Activated CD4-positive, alpha-beta T cell treated with anti-CD3 and anti-CD28 coated beads, Interleukin-2, Interleukin-6, amounts not matched to agents 100 ng/mL and 50 ng/mL, durations not matched to agents 16 hours and 8 hours (primary cell): ENCODE results near the gene SKI.
A peak's percentile ranks its signal among the peaks of the same experiment; 100 is the strongest.
"Not testable (repeated sequence)": the region's sequence is repeated elsewhere in the genome, so short reads cannot be mapped to it uniquely, and the experiment has no call there.

Experiments used
- DNase-seq: peaks from one replicate; pipeline ENCODE4 v3.0.0-alpha.2; 2020

Gene SKI

DNA sequence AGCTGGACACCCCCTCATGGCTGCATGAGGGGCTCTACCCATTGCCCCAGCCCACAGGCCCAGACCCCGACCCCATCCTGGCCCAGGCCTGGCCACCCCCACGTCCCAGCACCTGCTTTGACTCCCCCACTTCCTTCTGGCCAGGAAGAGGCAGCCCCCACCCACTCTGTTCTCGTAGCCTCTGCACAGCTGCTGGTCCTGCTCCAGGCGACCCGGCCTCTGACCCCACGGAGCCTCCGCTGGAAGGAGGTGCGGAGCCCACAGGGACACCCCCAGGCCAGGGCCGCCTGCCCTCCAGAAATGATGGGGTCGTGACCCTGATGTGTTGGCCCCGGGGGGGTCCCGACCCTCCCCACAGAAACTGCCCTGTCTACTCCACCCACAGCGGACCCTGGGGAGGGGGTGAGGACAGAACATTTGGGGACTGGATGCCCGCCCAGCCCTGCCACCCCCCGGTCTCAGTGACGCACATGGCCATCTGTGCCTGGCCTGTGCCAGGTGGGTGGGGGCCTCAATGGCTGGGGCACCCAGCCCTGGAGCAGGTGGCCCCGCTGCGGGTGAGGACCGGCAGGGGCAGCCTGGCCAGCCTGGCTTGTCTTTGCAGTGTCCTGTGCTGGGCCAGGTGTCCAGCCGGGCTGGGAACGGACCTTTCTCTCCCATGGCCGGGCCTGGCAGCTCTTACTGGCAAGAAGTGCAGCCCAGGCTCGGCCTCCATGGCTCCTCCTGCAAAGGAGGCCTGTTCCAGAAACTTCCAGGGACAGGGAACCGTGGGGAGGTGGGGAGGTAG, 84.6 kb downstream of the SKI start:
- DNase-seq, result no peak

DNA sequence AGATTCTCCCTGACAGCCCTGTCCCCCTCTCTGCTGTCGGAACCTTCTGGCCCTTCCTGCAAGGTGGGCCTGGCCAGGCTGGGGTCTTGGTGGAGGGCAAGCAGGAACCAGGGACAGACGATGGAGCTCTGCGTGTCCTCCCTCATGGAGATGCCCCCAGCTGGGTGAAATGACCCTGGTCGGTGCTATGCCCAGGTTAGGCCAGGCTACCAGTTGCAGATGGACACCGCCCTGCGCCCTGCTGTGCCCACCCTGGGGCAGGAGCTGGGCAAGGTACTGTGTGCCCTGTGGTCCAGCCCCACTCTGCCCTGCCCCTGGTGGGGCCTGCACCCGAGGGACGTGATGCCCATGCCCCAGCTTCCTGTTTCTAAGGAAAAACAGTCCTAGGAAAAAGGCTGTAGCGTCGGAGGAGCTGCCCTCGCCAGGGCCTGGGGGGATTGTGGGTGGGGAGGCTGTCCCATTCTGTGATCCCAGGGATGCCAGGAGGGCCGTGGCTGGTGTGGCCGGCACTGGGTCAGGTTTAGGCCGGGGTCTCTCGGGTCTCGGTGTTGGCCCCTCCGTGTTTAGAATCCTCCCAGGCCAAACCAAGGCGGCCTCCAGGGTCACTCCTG, 85.6 kb downstream of the SKI start:
- DNase-seq, result no peak

DNA sequence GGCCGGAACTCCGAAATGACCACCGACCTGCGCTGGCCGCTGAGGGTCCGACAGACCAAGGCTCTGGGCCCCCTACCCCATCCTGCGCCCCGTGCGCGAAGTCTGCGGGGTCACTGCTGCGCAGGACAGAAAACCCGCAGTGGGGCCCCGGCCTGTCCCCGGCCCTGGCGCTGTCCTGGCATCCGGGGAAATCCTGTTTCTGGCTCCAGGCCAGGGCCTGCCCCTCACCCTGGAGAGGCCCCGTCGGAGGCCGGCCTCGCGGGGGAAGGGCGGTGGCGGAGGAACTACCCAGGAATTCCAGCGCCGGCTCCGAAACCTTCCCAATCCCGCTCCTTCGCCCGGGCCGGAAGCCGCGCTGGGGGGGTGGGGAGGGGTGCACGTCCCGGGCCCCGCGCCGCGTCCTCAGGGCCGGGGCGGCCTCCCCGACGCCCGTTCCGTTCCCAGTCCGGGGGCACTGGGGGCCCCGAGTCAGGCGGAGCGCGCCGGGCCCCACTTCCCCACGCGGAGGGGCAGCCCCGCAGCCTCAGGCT, 86.2 kb downstream of the SKI start:
- DNase-seq, result no peak

DNA sequence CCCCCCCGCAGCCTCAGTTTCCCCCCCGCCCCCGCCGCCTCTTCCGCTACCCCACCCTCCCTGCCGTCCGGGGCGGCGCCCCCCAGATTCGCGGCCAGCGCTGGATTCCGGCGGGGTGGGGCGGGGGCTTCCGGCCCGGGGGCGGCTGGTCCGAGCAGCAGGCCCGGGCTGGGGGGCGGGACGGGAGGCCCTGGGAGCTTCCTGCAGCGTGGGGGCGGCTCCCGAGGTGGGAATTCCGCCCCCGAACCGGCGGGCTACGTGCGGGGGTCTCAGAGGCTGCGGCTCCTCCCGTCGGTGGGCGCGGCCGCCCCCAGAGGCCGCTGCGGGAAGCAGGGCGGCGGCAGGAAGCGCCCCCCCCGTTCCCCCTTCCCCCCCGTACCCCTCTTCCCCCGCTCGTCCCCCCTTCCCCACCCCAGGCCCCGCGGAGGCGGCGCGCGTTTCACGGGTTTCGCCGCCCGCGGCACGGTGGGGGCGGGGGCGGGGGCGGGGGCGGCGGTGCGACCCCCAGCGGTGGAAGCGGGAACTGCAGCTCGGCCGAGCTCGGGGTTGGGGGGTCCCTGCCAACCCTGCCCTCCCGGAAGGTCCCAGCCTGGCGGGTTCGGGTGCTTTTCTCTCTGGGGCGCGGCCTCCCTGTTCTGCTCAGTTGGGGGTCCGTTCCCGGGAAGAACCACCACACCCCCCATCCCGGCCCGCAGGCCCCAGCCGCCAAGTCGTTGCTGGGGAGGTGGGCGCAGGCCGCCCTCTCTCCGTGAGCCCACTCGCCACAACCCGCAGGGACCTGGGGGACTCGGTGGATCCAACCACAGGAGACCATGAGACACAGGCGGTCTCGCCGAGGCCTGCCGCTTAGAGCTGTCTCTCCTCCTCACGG, 86.9 kb downstream of the SKI start:
- DNase-seq, result peak; percentile 52

DNA sequence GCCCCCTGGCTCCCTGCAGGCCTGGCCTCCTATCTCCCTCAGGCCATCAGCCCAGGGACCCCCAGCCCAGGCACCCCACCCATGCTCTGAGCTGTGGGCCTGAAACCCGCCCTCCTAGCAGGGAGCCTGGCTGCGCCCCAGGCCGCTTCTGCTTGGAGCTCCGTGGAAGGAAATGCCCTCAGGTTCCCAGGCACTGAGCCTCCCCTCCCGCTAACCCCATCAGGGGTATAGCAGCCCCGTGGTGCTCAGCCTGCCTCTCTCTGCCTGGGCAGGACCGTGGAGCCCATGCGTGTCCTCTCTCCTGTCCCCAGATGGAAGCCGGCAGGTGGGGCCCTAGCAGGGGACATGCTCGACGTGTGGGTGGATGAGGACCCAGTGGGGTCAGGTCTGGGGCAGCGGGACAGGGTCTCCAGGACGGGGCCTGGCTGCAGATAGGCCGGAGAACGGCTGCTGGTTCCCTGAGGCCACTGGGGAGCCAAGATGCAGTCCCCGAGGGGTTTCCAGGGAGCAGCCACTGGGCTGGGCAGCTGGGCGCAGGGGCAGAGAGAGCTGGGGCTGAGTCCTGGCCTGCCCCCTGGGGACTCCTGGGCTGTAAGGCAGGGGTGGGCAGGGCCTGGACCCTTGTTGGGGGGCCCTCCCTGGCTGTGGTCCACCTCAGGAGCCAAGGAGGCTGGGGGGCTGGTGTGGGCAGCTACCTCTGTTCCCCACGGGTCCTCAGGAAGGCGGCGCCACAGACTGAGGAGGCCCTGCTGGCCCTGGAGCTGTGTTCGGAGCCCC, 87.7 kb downstream of the SKI start:
- no peak for DNase-seq

DNA sequence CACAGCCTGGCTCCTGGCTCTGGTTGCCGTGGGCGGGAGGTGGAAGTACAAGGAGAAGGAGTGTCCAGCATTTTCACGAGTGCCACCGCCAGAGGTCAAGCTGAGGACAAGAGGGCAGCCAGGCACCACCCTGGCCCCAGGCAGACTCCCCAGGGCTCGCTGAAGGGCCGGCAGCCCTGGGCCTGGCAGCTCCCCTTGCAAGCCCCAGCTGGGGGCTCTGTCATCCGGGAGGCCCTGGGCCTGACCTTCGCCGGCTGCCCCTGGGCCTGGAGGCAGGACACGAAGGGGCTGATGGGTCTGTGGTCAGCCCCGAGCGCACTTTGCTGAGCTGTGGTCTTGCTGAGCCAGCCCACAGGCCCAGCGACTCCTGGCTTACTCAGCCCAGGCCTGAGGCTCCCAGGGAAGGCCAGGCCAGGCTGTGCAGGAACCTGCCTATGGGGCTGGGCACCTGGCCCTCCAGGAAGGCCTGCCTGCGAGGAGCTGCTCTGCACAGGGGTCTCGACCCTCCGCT, 88.4 kb downstream of the SKI start:
- no peak for DNase-seq

DNA sequence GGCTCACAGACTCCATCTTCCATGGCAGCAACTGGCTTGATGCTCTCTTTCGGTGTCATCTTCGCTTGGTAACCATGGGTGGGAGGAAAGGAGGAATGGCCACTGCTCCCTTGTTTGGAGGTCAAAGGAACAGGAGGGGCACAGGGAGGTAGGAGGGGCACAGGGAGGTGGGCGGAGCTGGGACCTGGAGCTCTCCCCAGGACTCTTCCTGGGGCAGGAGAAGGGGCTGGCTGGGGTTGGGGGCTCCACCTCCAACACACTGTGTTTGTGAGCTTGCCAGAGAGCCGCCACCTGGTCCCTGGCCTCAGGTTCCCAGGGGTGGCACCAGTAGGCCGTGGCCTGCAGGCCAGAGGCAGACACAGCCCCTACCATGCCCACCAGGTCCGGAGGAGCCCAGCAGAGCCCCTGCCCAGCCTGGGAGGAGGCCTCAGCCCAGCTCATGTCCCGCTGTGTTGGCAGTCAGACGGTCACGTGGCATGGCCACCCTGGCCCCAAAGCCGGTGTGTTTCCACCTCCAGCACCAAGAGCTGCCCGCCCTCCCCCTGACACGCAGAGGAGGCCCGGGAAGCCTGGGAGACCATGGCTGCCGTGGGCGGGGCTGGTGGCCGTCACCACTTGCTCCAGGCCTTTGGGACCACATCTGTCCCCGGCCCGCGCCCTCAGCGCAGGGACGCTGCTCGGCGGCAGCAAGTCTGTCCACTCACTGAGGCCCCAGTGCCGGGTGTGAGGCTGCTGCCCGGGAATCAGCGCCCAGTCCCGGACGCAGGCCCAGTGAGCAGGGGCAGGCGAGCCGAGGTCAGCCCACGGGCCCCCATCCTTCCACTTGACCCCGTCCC, 89.3 kb downstream of the SKI start:
- DNase-seq, result no peak

DNA sequence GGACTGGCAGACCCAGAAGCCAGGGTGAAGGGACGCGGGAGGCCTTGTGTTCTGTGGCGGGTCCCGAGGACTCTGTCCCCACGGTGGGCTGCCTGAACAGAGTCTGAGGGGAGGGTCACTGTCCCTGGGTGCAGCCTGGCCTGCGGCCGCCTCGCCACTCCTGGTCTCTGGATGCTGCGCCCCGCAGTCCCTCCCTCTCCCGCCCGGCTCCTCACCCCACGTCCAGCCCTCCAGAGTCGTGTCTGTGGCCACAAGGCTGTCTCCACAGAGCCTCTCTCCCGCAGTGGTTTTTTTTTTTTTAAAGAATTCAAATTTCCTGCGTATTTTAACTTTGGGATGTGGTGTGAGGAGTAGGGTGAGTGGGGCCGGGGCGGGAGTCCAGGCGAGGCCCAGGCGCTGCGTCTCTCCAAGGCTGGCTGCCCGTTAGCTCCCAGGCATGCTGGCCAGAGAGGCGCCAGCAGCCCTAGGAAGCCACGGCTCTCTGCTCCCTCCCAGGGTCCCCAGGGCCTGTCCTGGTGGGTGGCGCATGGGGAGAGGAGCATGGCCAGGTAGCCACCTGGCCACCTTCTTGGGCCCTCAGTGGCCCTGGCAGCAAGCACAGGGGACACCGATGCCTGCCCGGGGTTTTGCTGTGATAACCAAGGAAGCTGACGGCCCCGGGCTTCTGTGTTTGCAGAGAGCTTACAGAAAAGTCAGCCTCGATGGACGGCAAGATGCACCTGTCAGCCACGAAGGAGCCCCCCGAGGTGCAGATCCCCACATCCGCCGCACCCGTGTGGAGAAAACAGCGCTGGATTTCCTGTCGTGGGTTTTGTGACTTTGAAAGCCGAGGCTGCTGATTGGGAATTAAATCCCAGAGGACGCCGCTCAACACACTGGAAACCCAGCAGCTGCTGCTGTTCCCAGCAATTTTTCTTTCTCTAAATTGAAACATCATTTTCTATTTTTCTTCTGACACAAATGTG, 90.5 kb downstream of the SKI start:
- no peak for DNase-seq

DNA sequence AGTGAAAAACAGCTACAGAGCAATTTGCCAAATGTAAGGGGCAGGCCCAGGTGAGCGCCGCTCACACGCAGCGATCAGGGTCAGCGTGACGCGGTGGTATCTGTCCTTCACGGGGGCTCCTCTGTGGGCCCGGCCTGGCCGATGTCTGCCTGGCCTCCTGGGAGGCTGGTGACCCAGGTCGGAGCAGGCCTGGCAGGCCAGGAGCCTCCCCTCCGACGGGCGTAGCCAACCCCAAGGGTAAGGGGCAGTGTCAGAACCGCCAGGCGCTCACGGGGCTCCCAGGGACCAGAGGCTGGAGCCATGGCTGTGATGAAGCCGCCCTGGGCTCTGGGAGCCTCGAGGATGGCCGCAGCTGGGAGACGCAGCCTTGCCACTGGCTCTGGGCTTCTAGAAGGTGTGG, 91.2 kb downstream of the SKI start:
- DNase-seq, result no peak

DNA sequence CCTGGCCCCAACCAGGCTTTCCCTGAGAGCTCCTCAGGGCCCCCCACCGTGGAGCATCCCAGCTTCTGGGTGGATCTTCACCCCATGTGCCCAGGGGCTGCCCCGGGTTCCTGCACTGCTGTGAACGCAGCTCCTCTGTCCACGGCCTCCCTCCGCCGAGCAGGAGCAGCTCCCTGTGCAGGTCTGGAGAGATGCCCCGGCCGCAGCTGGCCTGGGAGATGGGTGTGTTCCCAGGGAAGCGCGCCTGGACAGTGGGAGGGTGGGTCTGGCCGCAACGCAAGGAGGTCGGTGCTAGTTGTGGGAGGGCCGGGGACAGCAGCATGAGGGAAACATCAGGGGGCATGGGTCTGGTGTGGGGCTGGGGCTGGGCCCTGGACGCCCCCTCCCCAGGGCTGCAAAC, 91.9 kb downstream of the SKI start:
- no peak for DNase-seq

DNA sequence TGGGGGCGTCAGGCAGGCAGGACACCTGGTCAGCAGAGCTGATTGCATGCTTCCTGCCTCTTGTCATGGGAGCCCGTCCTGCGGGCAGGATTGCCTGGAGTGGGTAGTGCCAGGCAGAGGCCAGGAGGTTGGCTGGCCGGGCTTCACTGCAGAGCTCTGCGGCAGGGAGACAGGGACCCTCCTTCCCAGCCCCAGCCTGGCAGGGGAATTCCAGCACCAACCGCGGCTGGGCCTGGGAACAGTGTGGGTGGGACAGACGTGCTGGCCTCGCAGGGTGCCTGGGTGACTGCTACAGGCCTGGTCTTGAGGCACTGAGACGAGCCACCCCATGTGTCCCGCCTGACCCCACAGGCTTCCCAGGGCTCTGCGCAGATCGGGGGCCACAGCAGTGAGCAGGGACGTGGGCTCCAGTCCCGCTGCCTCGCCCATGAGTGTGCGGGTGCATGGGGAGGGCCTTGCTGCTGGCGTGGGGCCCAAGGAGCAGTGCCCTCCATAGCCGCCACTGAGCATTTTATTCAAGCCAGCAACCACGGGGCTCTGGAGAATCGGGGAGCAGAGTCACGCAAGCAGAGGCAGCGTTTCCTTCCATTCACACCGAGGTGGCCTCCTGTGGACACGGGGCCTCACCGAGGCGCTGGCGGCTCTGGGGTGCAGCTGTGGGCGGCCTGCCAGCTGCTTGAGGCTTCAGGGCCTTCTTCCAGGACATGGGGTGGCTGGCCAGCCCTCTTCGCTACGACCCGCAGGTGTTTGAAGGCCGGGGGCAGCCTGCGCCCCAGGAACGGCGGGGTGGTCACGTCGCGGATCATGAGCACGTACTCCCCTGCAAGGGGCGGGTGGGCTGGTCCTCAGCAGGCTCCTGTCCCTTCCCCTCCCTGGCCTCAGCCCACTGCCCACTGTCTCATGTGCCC, 92.9 kb downstream of the SKI start:
- DNase-seq, result no peak

DNA sequence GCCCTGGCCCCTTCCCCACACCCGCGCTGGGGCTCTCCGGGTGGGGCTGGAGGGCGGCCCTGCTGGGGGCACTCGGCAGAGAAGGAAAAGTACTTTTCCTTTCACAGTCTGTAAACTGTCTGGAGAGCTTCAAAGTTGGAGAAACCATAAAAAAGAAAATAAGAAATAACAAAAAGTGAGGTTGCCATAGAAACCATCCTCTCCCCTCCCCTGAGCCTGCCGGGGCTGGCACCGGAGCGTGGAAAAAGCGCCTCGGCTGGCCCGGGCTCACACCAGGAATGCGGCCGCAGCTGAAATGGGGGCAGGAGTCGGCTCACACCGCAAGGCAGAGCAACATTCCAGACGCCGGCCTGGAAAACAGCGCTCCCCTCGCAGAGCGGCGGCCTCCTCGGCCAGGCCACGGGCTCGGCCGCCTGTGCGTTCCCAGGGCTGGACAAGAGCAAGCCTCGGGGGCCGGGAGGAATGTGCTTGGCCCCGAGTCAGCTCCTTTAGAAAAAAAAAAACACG, 94.0 kb downstream of the SKI start:
- DNase-seq, result no peak

DNA sequence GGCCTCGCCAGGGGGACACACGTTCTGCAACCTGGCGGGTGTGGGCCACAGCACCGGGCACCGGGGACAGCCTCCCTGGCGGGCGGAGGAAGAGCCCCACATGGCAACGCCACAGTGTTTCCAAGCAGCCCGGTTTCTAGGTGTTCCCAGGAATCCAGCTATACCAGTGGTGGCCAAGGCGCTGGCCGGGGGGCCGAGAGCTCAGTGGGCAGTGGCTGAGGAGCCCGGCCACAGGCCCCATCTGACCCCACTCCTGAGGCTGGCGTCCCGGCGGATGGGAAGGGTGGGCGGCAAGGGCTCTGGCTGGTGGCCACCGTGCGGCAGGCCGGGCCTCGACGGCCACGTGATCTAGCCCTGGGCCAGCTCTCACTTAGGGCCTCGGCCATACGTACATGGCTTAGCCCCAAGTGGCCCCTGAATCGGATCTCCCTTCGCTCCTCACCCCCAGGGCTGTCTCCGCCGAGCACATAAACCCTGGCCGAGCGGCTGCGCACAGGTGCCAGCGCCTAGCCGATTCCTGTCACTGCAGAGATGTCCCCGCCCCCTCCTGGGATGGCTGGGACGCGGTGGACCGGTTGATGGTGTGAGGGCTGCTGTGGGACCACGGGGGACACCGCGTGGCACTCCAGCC, 94.6 kb downstream of the SKI start:
- no peak for DNase-seq

DNA sequence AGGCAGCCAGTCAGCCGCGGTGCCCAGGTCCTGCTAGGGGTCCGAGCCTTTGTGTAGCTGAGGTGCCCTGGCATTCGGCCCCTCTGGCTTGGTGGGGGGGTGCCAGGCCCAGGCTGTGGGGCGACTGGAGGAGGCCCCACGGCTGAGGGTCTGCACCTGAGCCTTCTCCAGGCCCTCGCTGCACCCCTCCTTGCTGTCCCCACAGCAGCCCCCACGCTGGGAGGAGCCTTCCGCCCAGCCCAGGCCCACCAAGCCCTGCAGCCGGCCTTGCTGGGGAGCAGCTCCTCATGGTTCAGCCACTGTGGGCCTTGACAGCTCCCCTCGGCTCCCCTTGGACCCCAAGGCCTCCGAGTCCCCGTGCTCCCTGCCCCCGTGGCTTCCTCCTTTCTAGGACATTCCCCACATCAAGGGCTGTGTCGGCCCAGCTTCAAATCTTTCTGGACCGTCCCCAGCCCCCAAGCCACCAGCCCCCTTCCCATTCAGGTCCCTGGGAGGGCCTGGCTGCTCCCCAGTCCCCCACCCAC, 95.4 kb downstream of the SKI start:
- no peak for DNase-seq

DNA sequence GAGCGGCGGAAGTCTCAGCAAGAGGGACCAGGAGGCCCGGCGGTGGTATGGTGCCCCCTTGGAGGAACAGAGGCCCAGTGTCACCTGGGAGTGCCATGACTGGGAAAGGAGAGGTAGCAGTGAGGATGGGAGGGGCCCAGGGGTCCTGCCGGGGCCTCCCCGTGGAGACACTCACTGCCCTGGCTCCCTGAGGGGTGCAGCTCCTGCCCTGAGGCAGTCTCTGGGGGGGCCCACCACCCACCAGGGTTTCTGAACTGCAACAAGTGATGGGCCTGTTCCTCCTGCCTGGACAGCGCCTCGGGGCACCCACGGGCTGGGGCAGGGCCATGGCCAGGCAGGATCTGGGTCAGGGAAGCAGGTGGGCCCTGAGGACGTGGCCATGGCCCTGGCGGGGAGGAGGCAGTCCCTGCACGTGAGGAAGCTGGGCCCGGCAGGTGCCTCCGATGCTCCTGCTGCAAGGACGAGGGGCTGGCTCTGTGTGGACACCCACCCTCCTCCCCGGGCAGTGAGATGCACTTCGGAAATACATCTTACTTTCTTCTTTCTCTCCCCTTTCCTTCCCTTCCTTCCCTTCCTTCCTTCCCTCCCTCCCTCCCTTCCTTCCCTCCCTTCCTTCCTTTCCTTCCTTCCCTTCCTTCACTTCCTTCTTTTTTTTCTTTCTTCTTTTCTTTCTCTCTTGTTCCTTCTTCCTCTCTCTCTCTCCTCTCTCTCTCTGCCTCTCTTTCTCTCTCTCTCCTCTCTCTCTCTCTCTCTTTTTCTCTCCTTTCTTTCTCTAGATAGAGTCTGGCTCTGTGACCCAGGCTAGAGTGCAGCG, 96.6 kb downstream of the SKI start:
- DNase-seq, result no peak

DNA sequence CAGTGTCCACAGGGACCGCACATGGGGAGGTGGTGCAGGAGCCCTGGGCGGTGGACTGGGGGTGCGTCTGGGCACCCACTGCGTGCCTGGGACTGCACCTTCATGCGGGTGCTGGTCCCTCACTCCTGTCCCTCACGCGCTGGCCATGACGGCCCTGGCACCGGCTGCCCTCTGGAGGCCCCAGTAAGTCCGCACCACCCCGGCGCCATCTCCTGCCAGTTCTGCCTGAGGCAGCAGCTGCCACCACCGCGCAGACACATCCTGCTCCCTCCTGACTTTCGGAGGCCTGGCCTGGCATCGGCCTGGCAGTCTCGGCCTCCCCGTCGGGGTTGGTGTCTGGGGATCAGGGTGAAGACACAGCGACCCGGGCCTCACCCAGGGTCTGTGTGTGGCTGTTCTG, 98.4 kb downstream of the SKI start:
- DNase-seq, result no peak

DNA sequence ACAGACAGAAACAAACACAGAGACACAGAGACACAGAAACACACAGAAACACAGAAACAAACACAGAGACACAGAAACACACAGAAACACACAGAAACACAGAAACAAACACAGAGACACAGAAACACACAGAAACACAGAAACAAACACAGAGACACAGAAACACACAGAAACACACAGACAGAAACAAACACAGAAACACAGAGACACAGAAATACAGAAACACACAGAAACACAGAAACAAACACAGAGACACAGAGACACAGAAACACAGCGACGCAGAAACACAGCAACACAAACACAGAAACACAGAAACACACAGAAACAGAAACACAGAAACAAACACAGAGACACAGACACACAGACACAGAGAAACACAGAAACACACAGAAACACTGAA, 99.0 kb downstream of the SKI start:
- not testable (repeated sequence) for DNase-seq
